Pancreas (tissue), 10 donors: ENCODE data around the gene NLGN1. TPM values are rescaled to one million over a fixed set of nuclear protein-coding genes. Genes with fewer than 3 reads are reported as not detected.
A peak's percentile ranks its signal among the peaks of the same experiment; 100 is the strongest.

Experiments
- ATAC-seq, 4 donors: fragments of 200-7000 bp; cut with Tn5 transposase; one replicate each; pipeline versions ENCODE4 v1.8.0 to v1.9.1; 2020; ENCODE audit warnings: mild to moderate bottlenecking in 4 of 4, moderate library complexity in 4 of 4
- DNase-seq, 6 donors: peaks; one replicate each; pipeline ENCODE4 v3.0.0-alpha.2; 2020
- FAIRE-seq: peaks from 2 replicates; lab custom pipeline; 2012; peaks lifted over from hg19 to GRCh38; lab: Jason Lieb, UNC
- H3K27ac ChIP-seq, 4 donors: fragments of 200-600 bp; sonication (generic); 1 replicate in 3 of 4; 2 replicates in 1 of 4; pipeline versions ENCODE4 v1.5.0 to v1.8.0; 2020
- H3K27me3 ChIP-seq, 4 donors: fragments of 200-600 bp; one replicate each; pipeline ENCODE4 v1.8.0; 2021
- H3K36me3 ChIP-seq, 3 donors: fragments of 200-600 bp; sonication (generic) in 1 of 3; one replicate each; pipeline versions ENCODE4 v1.5.0 to v1.8.0; 2020 to 2021
- H3K4me1 ChIP-seq, 3 donors: fragments of 200-600 bp; one replicate each; pipeline ENCODE4 v1.8.0; 2021
- H3K4me3 ChIP-seq, 4 donors: fragments of 200-600 bp; sonication (generic) in 2 of 4; one replicate each; pipeline versions ENCODE4 v1.5.0 to v1.8.0; 2020 to 2021
- H3K9me3 ChIP-seq, 4 donors: fragments of 200-600 bp; one replicate each; pipeline ENCODE4 v1.8.0; 2021
- CTCF ChIP-seq, 4 donors: fragments of 200-600 bp; sonication (generic) in 3 of 4; IDR thresholded peaks; one replicate each; pipeline versions ENCODE4 v1.5.0 to v1.8.0; 2021; ENCODE audit warnings: antibody characterized with exemption in 4 of 4
- WGBS, 2 donors: extraction: QIAGEN DNeasy Blood & Tissue Kit; methylation state at CpG; one replicate each; pipeline ENCODE4 v1.1.7; 2013; 5-methylcytosine and 5-hydroxymethylcytosine counted together
- intact Hi-C, 3 donors: fragments of 100-400 bp; cut with DNase I; formaldehyde crosslinking; loops; one replicate each; pipeline versions ENCODE4 v1.11.1 to v1.14.2; 2022
- polyA plus RNA-seq, 2 donors: library from polyadenylated mRNA; stranded (reverse); fragments of 200-250 nt; gene quantifications; one replicate each; pipeline ENCODE4 v1.2.3, GENCODE V29; 2013
- total RNA-seq, 6 donors: library from RNA; stranded (reverse); fragmentation: NEBNext Ultra II Directional in 4 of 6; extraction: Animal tissue kit (Norgen Biotek cat#: 25700) in 4 of 6; gene quantifications; one replicate each; pipeline versions ENCODE4 v1.2.1 to v1.2.4, GENCODE V29; 2021 to 2023
- donor health status: healthy with polysubstance abuse.
- donor health status: DM: no; HTN: no; CAD: no; lungs with moderate emphysema.
- donor health status: DM: no; HTN: no; CAD: no.
- donor health status: control.
- donor health status: control.
- donor health status: Bipolar disorder and iron deficiency.
- donor health status: DM: yes; HTN: yes; CAD: no.
- donor health status: DM: no; HTN: no; CAD: no.
- donor health status: DM: no; HTN: no; CAD: no.
- donor health status: DM: yes; HTN: yes; CAD: no.

Gene NLGN1
- total and polyA plus RNA-seq, 8 donors = 0.49 to 2.3 (median 0.84) TPM

GRCh38 chr3:173785004-173785403 is 387.5 kb downstream of the NLGN1 start:
- DNase-seq = peak in 1 of 6 donors; percentile 13
- WGBS, 2 donors = 66 to 71% methylated on average over 3 of the region's 3 CpGs

GRCh38 chr3:173789530-173790162 is 392.1 kb downstream of the NLGN1 start:
- ATAC-seq = no peak

More at GRCh38 chr3:173785004-173785403, 387.5 kb downstream of the NLGN1 start:
- TF ChIP-seq CTCF (IDR thresholded peaks at IDR 0.05) = no peak
- Histone ChIP-seq H3K9me3 (no peaks in the 10 kb centered on the region), H3K4me3 (no peak overlapping the region), H3K27me3 (no peaks in the 10 kb centered on the region), H3K36me3 (no peaks in the 10 kb centered on the region), H3K27ac (no peak overlapping the region), H3K4me1 (no peaks in the 10 kb centered on the region)
- FAIRE-seq (no peak), ATAC-seq (no peak)
- intact Hi-C loops = no loop called here

GRCh38 chr3:173793963-173794362 is 396.4 kb downstream of the NLGN1 start:
- 65 to 76% methylated on average over 2 of the region's 2 CpGs for WGBS, 2 donors
- intact Hi-C loops = no loop called here
- Histone ChIP-seq H3K36me3 (no peaks in the 10 kb centered on the region), H3K27me3 (no peaks in the 10 kb centered on the region), H3K4me3 (no peak overlapping the region), H3K27ac (no peak overlapping the region), H3K9me3 (no peaks in the 10 kb centered on the region), H3K4me1 (no peaks in the 10 kb centered on the region)
- TF ChIP-seq CTCF (IDR thresholded peaks at IDR 0.05) = no peak
- ATAC-seq (no peak), FAIRE-seq (no peak), DNase-seq (no peak)

More at GRCh38 chr3:173789530-173790162, 392.1 kb downstream of the NLGN1 start:
- Histone ChIP-seq H3K27me3 (no peaks in the 10 kb centered on the region), H3K4me3 (no peak overlapping the region), H3K36me3 (no peaks in the 10 kb centered on the region), H3K4me1 (no peaks in the 10 kb centered on the region), H3K9me3 (no peaks in the 10 kb centered on the region), H3K27ac (no peak overlapping the region)
- intact Hi-C loops = no loop called here
- 82 to 88% methylated on average over 2 of the region's 2 CpGs for WGBS, 2 donors
- DNase-seq (no peak), FAIRE-seq (no peak)
- TF ChIP-seq CTCF (IDR thresholded peaks at IDR 0.05) = no peak

GRCh38 chr3:173796405-173796804 is 398.9 kb downstream of the NLGN1 start:
- DNase-seq (no peak), FAIRE-seq (no peak), ATAC-seq (no peak)
- Histone ChIP-seq H3K27ac (no peak overlapping the region), H3K27me3 (no peaks in the 10 kb centered on the region), H3K4me3 (no peak overlapping the region), H3K36me3 (no peaks in the 10 kb centered on the region), H3K9me3 (no peaks in the 10 kb centered on the region), H3K4me1 (no peaks in the 10 kb centered on the region)
- intact Hi-C loops = no loop called here
- no peak for TF ChIP-seq CTCF (IDR thresholded peaks at IDR 0.05)
- 61 to 66% methylated on average over 1 of the region's 1 CpG for WGBS, 2 donors

GRCh38 chr3:173796890-173797289 is 399.3 kb downstream of the NLGN1 start:
- H3K27ac ChIP-seq = no peak overlapping the region
- 61 to 63% methylated on average over 3 of the region's 3 CpGs for WGBS, 2 donors

More at GRCh38 chr3:173796890-173797289, 399.3 kb downstream of the NLGN1 start:
- ATAC-seq = no peak
- Histone ChIP-seq H3K27me3 (no peaks in the 10 kb centered on the region), H3K9me3 (no peaks in the 10 kb centered on the region), H3K4me1 (no peaks in the 10 kb centered on the region), H3K4me3 (no peak overlapping the region), H3K36me3 (no peaks in the 10 kb centered on the region)
- DNase-seq = no peak
- no peak for TF ChIP-seq CTCF (IDR thresholded peaks at IDR 0.05)
- no peak for FAIRE-seq
- intact Hi-C loops = no loop called here
